Astrocyte of the cerebellum (primary cell): Measurements from ENCODE around the gene VASP.

Experiments used
- DNase-seq: peaks from one replicate; pipeline ENCODE4 v3.0.0-alpha.2; 2011; ENCODE audit warnings: low read depth
- H3K4me3 ChIP-seq: 2 replicates; pipeline ENCODE4 v1.5.1; 2011; ENCODE audit warnings: mild to moderate bottlenecking, low read depth, low read length, moderate library complexity
- CTCF ChIP-seq: IDR thresholded peaks from 2 replicates; pipeline ENCODE4 v1.5.1; 2012; ENCODE audit warnings: low read length, low read depth, moderate library complexity, mild to moderate bottlenecking; ENCODE audit errors: missing control alignments
- in situ Hi-C: cut with HindIII; loops from 2 replicates; pipeline ENCODE4 v1.10.0; 2017; ENCODE audit warnings: low sequenced_read_pairs

VASP gene

DNA sequence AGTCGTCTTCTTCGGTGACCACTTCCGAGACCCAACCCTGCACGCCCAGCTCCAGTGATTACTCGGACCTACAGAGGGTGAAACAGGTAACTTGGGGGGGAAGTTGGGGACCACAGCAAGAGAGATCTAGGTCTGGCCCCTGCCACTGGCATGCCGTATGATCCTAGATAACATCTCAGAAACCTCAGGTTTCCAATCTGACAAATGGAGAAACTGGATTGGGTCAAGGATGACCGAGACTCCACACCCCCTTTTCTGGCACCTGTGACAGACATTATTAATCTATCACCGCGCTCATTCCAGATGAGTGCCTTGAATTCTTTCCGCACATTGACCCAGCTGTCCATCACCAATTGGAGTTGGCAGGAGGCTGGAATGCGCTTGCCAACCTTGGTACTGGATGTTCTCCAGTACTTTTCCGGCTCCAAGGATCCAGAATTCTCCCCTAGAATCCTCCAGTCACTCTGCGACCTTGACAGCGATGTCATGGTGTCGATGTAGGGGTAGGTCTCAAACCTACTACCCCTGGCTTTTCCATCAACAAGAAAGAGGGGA, 17.4 kb downstream of the VASP start:
- in situ Hi-C loops: no loop called here
- no peak overlapping the region for H3K4me3 ChIP-seq
- no peak for TF ChIP-seq CTCF
- DNase-seq: no peak

GRCh38 chr19:45526143-45526542, 18.9 kb downstream of the VASP start:
- in situ Hi-C loops: no loop called here
- H3K4me3 ChIP-seq: no peak overlapping the region
- DNase-seq: no peak
- no peak for TF ChIP-seq CTCF

- DNase-seq: no peak
- TF ChIP-seq CTCF: no peak
- no peak overlapping the region for H3K4me3 ChIP-seq
- in situ Hi-C loops: no loop called here
These were observed 19.7 kb downstream of the VASP start for GRCh38 chr19:45526971-45527370.

GRCh38 chr19:45527731-45528130, 20.5 kb downstream of the VASP start:
- TF ChIP-seq CTCF: no peak
- H3K4me3 ChIP-seq: no peak overlapping the region
- in situ Hi-C loops: no loop called here
- DNase-seq: no peak

GRCh38 chr19:45528149-45528743, 21.0 kb downstream of the VASP start:
- no peak for DNase-seq
- H3K4me3 ChIP-seq: peak overlapping the region; percentile 18
- in situ Hi-C loops: no loop called here
- no peak for TF ChIP-seq CTCF

DNA sequence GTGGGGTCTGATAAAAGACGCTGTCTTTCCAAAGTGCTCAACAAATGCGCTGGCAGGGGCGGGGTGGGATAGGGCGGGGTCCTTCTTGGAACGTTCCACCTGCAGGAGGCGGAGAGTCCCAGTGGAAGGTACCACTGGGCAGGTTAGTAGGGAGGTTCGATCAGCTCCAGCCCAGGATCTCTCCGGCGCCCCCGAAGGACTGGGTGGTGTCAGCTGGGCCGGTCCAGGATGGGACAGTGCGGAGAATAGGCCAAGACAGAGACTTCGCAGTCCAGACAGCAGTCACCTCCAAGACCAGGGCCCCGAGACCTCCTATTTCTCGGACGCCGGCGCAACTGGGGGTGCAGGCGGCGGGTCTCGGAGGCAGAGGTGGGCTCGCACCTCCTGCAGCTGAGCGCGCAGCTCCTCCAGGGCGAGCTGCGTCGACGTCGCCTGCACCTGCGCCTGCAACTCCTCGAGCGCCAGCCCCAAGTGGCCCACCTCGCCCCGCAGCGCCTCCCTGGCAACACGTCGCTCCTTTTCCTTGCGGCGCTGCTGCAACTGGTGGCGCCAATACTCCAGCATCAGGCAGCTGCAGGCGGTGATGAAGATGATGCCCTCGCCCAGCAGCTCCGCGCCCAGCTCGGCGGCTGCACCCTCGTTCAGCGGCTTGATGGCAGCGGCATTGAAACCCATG, 21.6 kb downstream of the VASP start:
- no peak for TF ChIP-seq CTCF
- DNase-seq: no peak
- H3K4me3 ChIP-seq: peak overlapping the region; percentile 18
- in situ Hi-C loops: no loop called here
